ENCODE results near the gene PPP2R3B. TPM values are rescaled to one million over a fixed set of nuclear protein-coding genes. Genes with fewer than 3 reads are reported as not detected.
"Not testable (repeated sequence)": the region's sequence is repeated elsewhere in the genome, so short reads cannot be mapped to it uniquely, and the experiment has no call there.

PPP2R3B gene
- total RNA-seq, 1 donor from 2014 or later = 38.3 TPM

GRCh38 chrX:420496-421223, 34.0 kb upstream of the PPP2R3B start:
- H3K4me3 ChIP-seq (ENCODE audit: low read depth, low read length) = no peak overlapping the region
- TF ChIP-seq, protein P1, sequence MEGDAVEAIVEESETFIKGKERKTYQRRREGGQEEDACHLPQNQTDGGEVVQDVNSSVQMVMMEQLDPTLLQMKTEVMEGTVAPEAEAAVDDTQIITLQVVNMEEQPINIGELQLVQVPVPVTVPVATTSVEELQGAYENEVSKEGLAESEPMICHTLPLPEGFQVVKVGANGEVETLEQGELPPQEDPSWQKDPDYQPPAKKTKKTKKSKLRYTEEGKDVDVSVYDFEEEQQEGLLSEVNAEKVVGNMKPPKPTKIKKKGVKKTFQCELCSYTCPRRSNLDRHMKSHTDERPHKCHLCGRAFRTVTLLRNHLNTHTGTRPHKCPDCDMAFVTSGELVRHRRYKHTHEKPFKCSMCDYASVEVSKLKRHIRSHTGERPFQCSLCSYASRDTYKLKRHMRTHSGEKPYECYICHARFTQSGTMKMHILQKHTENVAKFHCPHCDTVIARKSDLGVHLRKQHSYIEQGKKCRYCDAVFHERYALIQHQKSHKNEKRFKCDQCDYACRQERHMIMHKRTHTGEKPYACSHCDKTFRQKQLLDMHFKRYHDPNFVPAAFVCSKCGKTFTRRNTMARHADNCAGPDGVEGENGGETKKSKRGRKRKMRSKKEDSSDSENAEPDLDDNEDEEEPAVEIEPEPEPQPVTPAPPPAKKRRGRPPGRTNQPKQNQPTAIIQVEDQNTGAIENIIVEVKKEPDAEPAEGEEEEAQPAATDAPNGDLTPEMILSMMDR (conservative IDR thresholded peaks at IDR 0.05; ENCODE audit: low read depth, low read length) = no peak
- DNase-seq (ENCODE audit: low read depth) = no peak

- TF ChIP-seq, protein P1 (conservative IDR thresholded peaks at IDR 0.05; ENCODE audit: low read depth, low read length) = no peak
- DNase-seq (ENCODE audit: low read depth) = no peak
- H3K4me3 ChIP-seq (ENCODE audit: low read depth, low read length) = no peak overlapping the region
Observed at GRCh38 chrX:418927-419729, 32.4 kb upstream of the PPP2R3B start.

DNA sequence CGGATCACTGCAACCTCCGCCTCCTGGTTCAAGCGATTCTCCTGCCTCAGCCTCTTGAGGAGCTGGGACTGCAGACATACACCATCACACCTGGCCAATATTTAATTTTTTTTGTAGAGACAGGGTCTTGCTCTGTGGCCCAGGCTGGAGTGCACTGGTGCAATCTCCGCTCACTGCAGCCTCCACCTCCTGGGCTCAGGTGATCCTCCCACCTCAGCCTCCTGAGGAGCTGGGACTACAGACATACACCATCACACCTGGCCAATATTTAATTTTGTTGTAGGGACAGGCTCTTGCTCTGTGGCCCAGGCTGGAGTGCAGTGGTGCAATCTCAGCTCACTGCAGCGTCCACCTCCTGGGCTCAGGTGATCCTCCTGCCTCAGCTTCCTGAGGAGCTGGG, 28.8 kb upstream of the PPP2R3B start:
- not testable (repeated sequence) for H3K4me3 ChIP-seq (ENCODE audit: low read depth, low read length); DNase-seq (ENCODE audit: low read depth)

DNA sequence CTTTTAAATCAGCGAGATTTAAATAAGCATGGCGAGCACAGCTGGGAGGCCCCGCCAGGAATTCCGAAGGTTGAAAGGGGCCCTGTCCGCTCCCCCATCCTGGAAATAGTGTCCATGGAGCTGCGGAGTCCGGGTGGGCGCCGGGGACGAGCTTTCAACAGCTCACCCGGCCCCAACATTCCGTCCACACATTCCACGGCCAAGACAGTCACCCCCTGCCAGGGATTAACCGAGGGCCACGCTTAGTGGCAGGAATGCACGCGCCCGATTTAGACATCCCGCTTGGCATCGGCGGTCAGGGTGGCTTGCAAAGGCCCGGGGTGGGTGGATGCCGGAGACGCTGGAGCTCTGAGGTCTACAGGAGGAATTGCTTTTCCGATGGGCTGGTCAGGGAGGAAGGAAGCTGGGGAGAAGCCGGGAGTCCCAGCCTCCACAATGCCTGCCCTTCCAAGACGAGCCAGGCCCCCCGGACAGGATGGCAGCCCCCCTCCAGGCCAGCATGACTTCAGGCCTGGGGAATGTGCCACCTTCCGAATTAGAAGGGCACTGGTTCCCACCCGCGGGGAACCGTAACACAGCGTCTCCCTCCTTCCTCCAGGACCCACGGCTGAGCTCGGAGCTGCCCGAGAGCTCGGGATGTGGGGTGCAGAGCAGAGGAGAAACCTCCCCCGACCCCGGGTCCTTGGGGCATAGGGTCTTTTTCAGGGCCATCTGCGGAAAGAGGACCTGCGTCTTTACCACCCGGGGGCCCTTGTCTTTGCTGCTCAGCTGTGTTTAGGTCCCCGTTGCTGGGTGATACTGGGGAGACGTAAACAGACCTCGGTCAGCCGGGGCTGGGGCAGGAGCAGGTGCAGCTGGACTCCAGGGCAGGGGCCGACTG, 26.9 kb upstream of the PPP2R3B start:
- H3K4me3 ChIP-seq (ENCODE audit: low read depth, low read length) = peak overlapping the region; percentile 11
- TF ChIP-seq, protein P1 (conservative IDR thresholded peaks at IDR 0.05; ENCODE audit: low read depth, low read length) = no peak
- no peak for DNase-seq (ENCODE audit: low read depth)

DNA sequence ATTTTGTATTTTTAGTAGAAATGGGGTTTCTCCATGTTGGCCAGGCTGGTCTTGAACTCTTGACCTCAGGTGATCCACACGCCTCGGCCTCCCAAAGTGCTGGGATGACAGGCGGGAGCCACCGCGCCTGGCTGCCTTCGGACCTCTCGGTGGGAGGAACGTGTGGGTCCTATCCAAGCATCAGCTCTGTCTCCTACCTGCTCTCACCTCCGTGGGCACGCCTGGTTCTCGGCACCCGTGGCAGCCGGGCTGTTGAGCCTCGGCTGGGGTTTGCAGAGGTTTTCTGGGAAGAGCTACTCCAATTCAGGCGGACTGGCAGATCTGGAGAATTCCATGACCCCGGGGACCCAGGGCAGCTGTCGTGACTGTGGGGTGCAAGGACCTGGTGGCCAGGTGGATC, 23.6 kb upstream of the PPP2R3B start:
- H3K4me3 ChIP-seq (ENCODE audit: low read depth, low read length) = no peak overlapping the region
- DNase-seq (ENCODE audit: low read depth) = no peak
- TF ChIP-seq, protein P1 (conservative IDR thresholded peaks at IDR 0.05; ENCODE audit: low read depth, low read length) = no peak

DNA sequence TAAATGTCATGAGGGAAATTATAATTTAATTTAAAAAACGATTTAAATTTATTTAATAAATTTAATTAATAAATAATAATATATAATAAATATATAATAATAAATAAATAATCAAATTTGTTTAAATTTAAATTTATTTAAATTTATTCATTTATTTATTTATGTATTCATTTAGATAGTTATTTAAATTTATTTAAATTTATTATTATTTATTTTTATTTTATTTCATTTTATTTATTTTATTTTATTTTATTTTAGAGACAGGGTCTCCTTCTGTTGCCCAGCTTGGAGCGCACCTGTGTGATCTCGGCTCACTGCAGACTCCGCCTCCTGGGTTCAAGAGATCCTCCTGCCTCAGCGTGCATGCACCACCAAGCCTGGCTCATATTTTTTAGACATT, 18.4 kb upstream of the PPP2R3B start:
- TF ChIP-seq, protein P1 (conservative IDR thresholded peaks at IDR 0.05; ENCODE audit: low read depth, low read length) = no peak
- DNase-seq (ENCODE audit: low read depth) = no peak
- H3K4me3 ChIP-seq (ENCODE audit: low read depth, low read length) = no peak overlapping the region

DNA sequence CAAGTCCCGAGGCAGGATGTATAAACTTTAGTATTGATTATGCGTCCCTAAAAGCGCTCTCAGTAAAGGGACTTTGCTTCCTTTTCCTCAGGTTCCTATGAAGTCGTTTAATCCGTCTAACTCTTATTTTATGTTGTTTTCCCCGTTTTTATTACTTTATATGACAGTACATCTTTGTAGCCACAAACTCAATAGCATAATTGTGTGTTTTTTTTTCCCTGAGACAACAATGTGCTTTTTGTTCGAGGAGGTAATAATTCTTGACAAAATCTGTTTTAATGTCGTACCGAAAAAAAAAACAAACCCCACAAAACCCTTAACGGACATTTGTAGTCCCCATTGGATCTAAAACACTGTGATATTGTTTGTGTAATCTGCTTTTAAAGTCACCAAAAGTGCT, 17.9 kb upstream of the PPP2R3B start:
- no peak overlapping the region for H3K4me3 ChIP-seq (ENCODE audit: low read depth, low read length)
- TF ChIP-seq, protein P1 (conservative IDR thresholded peaks at IDR 0.05; ENCODE audit: low read depth, low read length) = no peak
- DNase-seq (ENCODE audit: low read depth) = no peak
